ENCODE results near the gene TENM3. TPM values are rescaled to one million over a fixed set of nuclear protein-coding genes. Genes with fewer than 3 reads are reported as not detected.

The TENM3 gene
- total and polyA plus RNA-seq, 10 of the 15 experiments (the other 5 are each of a cell fraction or from before 2014, with no cell fraction given) = 0.01 to 1.7 (median 0.08) TPM; not detected in 2

DNA sequence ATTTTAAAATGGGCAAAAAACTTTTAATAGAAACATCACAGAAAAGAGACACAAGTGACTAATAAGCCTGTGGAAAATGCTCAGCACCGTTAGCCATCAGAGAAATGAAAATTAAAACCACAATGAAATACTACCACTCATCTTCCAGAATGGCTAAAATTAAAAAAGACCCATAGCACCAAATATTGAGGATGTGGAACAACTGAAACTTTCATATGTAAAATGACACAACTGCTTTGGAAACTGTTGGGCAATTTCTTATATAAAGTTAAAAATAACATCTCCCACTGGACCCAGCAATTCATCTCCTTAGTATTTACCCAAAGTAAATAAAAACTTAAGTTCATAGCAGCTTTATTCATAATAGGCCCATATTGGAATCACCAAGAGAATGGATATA is 94.2 kb downstream of the TENM3 start:
- intact Hi-C loops (cut with micrococcal nuclease; ENCODE audit: unreplicated experiment) = no loop called here
- no peak for FAIRE-seq
- DNase-seq (ENCODE audit: low read depth, low spot score) = no peak
- Histone ChIP-seq H2AFZ (ENCODE audit: control insufficient read depth, low read depth, low read length) (no peak overlapping the region), H3K36me3 (ENCODE audit: control insufficient read depth in 2 of 2, insufficient read depth in 2 of 2, low read length in 1 of 2) (no peaks in the 10 kb centered on the region), H4K20me1 (ENCODE audit: control insufficient read depth, insufficient read depth) (no peaks in the 10 kb centered on the region), H3K4me3 (no peak overlapping the region), H3K27ac (ENCODE audit: control insufficient read depth, insufficient read depth) (no peak overlapping the region), H3K9ac (ENCODE audit: control insufficient read depth, insufficient read depth, low read length) (no peak overlapping the region), H3K4me1 (ENCODE audit: control insufficient read depth, insufficient read depth, low read length) (no peaks in the 10 kb centered on the region), H3K9me3 (replicated peaks; ENCODE audit: control insufficient read depth, insufficient read depth, low read length) (no peaks in the 10 kb centered on the region), H3K27me3 (replicated peaks in 1 of 2; ENCODE audit: control insufficient read depth in 2 of 2, insufficient read depth in 2 of 2, low read length in 1 of 2) (no peaks in the 10 kb centered on the region), H3K79me2 (ENCODE audit: control insufficient read depth, insufficient read depth, low read length) (no peaks in the 10 kb centered on the region), H3K4me2 (ENCODE audit: control insufficient read depth, insufficient read depth) (no peak overlapping the region)
- no peak for TF ChIP-seq MYC (IDR thresholded peaks at IDR 0.05; ENCODE audit: insufficient read depth, insufficient read length, insufficient replicate concordance, low read length, severe bottlenecking)
- no peak for TF ChIP-seq BACH1 (IDR thresholded peaks at IDR 0.05; ENCODE audit: borderline replicate concordance)
- TF ChIP-seq WRNIP1 (IDR thresholded peaks at IDR 0.05; ENCODE audit: borderline replicate concordance, low read depth, low read length) = no peak
- TF ChIP-seq, protein P1, sequence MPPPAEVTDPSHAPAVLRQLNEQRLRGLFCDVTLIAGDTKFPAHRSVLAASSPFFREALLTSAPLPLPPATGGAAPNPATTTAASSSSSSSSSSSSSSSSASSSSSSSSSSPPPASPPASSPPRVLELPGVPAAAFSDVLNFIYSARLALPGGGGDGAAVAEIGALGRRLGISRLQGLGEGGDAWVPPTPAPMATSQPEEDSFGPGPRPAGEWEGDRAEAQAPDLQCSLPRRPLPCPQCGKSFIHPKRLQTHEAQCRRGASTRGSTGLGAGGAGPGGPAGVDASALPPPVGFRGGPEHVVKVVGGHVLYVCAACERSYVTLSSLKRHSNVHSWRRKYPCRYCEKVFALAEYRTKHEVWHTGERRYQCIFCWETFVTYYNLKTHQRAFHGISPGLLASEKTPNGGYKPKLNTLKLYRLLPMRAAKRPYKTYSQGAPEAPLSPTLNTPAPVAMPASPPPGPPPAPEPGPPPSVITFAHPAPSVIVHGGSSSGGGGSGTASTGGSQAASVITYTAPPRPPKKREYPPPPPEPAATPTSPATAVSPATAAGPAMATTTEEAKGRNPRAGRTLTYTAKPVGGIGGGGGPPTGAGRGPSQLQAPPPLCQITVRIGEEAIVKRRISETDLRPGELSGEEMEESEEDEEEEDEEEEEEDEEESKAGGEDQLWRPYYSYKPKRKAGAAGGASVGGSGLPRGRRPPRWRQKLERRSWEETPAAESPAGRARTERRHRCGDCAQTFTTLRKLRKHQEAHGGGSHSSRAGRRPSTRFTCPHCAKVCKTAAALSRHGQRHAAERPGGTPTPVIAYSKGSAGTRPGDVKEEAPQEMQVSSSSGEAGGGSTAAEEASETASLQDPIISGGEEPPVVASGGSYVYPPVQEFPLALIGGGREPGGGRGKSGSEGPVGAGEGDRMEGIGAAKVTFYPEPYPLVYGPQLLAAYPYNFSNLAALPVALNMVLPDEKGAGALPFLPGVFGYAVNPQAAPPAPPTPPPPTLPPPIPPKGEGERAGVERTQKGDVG (CRISPR knock-in tag; IDR thresholded peaks at IDR 0.05) = no peak
- TF ChIP-seq NFYA (IDR thresholded peaks at IDR 0.05; ENCODE audit: borderline replicate concordance, low read depth, low read length) = no peak
- no peak for TF ChIP-seq GABPA (IDR thresholded peaks at IDR 0.05; ENCODE audit: low read depth)
- TF ChIP-seq, protein P2, sequence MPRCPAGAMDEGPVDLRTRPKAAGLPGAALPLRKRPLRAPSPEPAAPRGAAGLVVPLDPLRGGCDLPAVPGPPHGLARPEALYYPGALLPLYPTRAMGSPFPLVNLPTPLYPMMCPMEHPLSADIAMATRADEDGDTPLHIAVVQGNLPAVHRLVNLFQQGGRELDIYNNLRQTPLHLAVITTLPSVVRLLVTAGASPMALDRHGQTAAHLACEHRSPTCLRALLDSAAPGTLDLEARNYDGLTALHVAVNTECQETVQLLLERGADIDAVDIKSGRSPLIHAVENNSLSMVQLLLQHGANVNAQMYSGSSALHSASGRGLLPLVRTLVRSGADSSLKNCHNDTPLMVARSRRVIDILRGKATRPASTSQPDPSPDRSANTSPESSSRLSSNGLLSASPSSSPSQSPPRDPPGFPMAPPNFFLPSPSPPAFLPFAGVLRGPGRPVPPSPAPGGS (IDR thresholded peaks at IDR 0.05; ENCODE audit: borderline replicate concordance, insufficient read depth, low read depth, low read length, poor library complexity, severe bottlenecking) = no peak
- TF ChIP-seq ZNF207 (IDR thresholded peaks at IDR 0.05; ENCODE audit: borderline replicate concordance) = no peak
- no peak for TF ChIP-seq RBBP5 (conservative IDR thresholded peaks at IDR 0.05)
- TF ChIP-seq STAT1 (conservative IDR thresholded peaks at IDR 0.05) = no peak
- TF ChIP-seq TBL1XR1 (IDR thresholded peaks at IDR 0.05; ENCODE audit: low read depth, low read length) = no peak
- WGBS (ENCODE audit: insufficient coverage, insufficient replicate concordance, low lambda C conversion rate, missing lambda C conversion rate) = 0% methylated on average over 1 of the region's 1 CpG
- ChIA-PET CTCF (no interaction called here), RAD21 (ENCODE audit: unreplicated experiment) (interaction anchor here (1.1 kb wide), 1 partner anchor 713 kb away, joined by 3 read pairs; no protein-coding TSS in a partner anchor), POLR2A (no interaction called here), SMC1A (ENCODE audit: uncharacterized antibody, unreplicated experiment) (no interaction called here)
- BruUV-seq (replicated peaks) = no TSS peak
- in situ Hi-C loops (cut with MboI) = no loop called here
- no peak for ATAC-seq

Measured in GM12878 (cell line).